ENCODE data around the gene RAB6D. TPM values are rescaled to one million over a fixed set of nuclear protein-coding genes. Genes with fewer than 3 reads are reported as not detected.
"Not testable (repeated sequence)": the region's sequence is repeated elsewhere in the genome, so short reads cannot be mapped to it uniquely, and the experiment has no call there.

Gene RAB6D
- total and polyA plus RNA-seq, 2 donors: 0.21 to 0.28 TPM

- H3K4me1 ChIP-seq (ENCODE audit: control insufficient read depth in 2 of 2, insufficient read depth in 2 of 2, low read length in 2 of 2): no peaks in the 10 kb centered on the region
- no peaks in the 10 kb centered on the region for H3K36me3 ChIP-seq (ENCODE audit: control insufficient read depth in 2 of 2, insufficient read depth in 2 of 2, low read length in 1 of 2)
- DNase-seq (ENCODE audit: low read depth in 6 of 9, low spot score in 9 of 9): no peak
- no peak overlapping the region for H3K4me3 ChIP-seq (ENCODE audit: low read length in 2 of 2)
- no peak overlapping the region for H3K27ac ChIP-seq (ENCODE audit: low read depth in 1 of 2, low read length in 1 of 2)
- H3K27me3 ChIP-seq (ENCODE audit: control insufficient read depth in 2 of 2, insufficient read depth in 1 of 2, low read length in 1 of 2): peaks cover 0 to 14% of the 10 kb centered on the region in 2 donors
- WGBS: 95% methylated on average over 6 of the region's 6 CpGs
- no peaks in the 10 kb centered on the region for H3K9me3 ChIP-seq (ENCODE audit: control insufficient read depth in 2 of 2, insufficient read depth in 1 of 2, low read length in 1 of 2)
Measured at GRCh38 chr2:131369954-131370353, 6.0 kb upstream of the RAB6D start.

- WGBS: 94% methylated on average over 8 of the region's 9 CpGs
- H3K27me3 ChIP-seq (ENCODE audit: control insufficient read depth in 2 of 2, insufficient read depth in 1 of 2, low read length in 1 of 2): peaks cover 5 to 26% of the 10 kb centered on the region in 2 donors
- not testable (repeated sequence) for H3K36me3 ChIP-seq (ENCODE audit: control insufficient read depth in 2 of 2, insufficient read depth in 2 of 2, low read length in 1 of 2); H3K27ac ChIP-seq (ENCODE audit: low read depth in 1 of 2, low read length in 1 of 2); H3K4me1 ChIP-seq (ENCODE audit: control insufficient read depth in 2 of 2, insufficient read depth in 2 of 2, low read length in 2 of 2); H3K4me3 ChIP-seq (ENCODE audit: low read length in 2 of 2); DNase-seq (ENCODE audit: low read depth in 6 of 9, low spot score in 9 of 9); H3K9me3 ChIP-seq (ENCODE audit: control insufficient read depth in 2 of 2, insufficient read depth in 1 of 2, low read length in 1 of 2)
Measured at GRCh38 chr2:131368493-131369066, 4.6 kb upstream of the RAB6D start.

GRCh38 chr2:131367352-131367751 lies 3.4 kb upstream of the RAB6D start:
- Histone ChIP-seq H3K9me3 (ENCODE audit: control insufficient read depth in 2 of 2, insufficient read depth in 1 of 2, low read length in 1 of 2) (no peaks in the 10 kb centered on the region), H3K27me3 (ENCODE audit: control insufficient read depth in 2 of 2, insufficient read depth in 1 of 2, low read length in 1 of 2) (peaks cover 5 to 30% of the 10 kb centered on the region in 2 donors), H3K27ac (ENCODE audit: low read depth in 1 of 2, low read length in 1 of 2) (no peak overlapping the region), H3K4me1 (ENCODE audit: control insufficient read depth in 2 of 2, insufficient read depth in 2 of 2, low read length in 2 of 2) (no peaks in the 10 kb centered on the region), H3K4me3 (ENCODE audit: low read length in 2 of 2) (no peak overlapping the region), H3K36me3 (ENCODE audit: control insufficient read depth in 2 of 2, insufficient read depth in 2 of 2, low read length in 1 of 2) (no peaks in the 10 kb centered on the region)
- DNase-seq (ENCODE audit: low read depth in 6 of 9, low spot score in 9 of 9): no peak
- WGBS: 95% methylated on average over 7 of the region's 7 CpGs

GRCh38 chr2:131366643-131367042 lies 2.7 kb upstream of the RAB6D start:
- H3K36me3 ChIP-seq (ENCODE audit: control insufficient read depth in 2 of 2, insufficient read depth in 2 of 2, low read length in 1 of 2): no peaks in the 10 kb centered on the region
- no peak overlapping the region for H3K27ac ChIP-seq (ENCODE audit: low read depth in 1 of 2, low read length in 1 of 2)
- no peaks in the 10 kb centered on the region for H3K9me3 ChIP-seq (ENCODE audit: control insufficient read depth in 2 of 2, insufficient read depth in 1 of 2, low read length in 1 of 2)
- 86% methylated on average over 6 of the region's 6 CpGs for WGBS
- DNase-seq (ENCODE audit: low read depth in 6 of 9, low spot score in 9 of 9): no peak
- no peaks in the 10 kb centered on the region for H3K4me1 ChIP-seq (ENCODE audit: control insufficient read depth in 2 of 2, insufficient read depth in 2 of 2, low read length in 2 of 2)
- peaks cover 5 to 30% of the 10 kb centered on the region in 2 donors for H3K27me3 ChIP-seq (ENCODE audit: control insufficient read depth in 2 of 2, insufficient read depth in 1 of 2, low read length in 1 of 2)
- no peak overlapping the region for H3K4me3 ChIP-seq (ENCODE audit: low read length in 2 of 2)

- Histone ChIP-seq H3K36me3 (ENCODE audit: control insufficient read depth in 2 of 2, insufficient read depth in 2 of 2, low read length in 1 of 2) (no peaks in the 10 kb centered on the region), H3K9me3 (ENCODE audit: control insufficient read depth in 2 of 2, insufficient read depth in 1 of 2, low read length in 1 of 2) (no peaks in the 10 kb centered on the region), H3K27me3 (ENCODE audit: control insufficient read depth in 2 of 2, insufficient read depth in 1 of 2, low read length in 1 of 2) (peaks cover 5 to 30% of the 10 kb centered on the region in 2 donors), H3K27ac (ENCODE audit: low read depth in 1 of 2, low read length in 1 of 2) (no peak overlapping the region), H3K4me1 (ENCODE audit: control insufficient read depth in 2 of 2, insufficient read depth in 2 of 2, low read length in 2 of 2) (no peaks in the 10 kb centered on the region), H3K4me3 (ENCODE audit: low read length in 2 of 2) (no peak overlapping the region)
- WGBS: 96% methylated on average over 6 of the region's 6 CpGs
- no peak for DNase-seq (ENCODE audit: low read depth in 6 of 9, low spot score in 9 of 9)
Measured at GRCh38 chr2:131365452-131365851, 1.5 kb upstream of the RAB6D start.

- not testable (repeated sequence) for DNase-seq (ENCODE audit: low read depth in 6 of 9, low spot score in 9 of 9); H3K4me3 ChIP-seq (ENCODE audit: low read length in 2 of 2); H3K27ac ChIP-seq (ENCODE audit: low read depth in 1 of 2, low read length in 1 of 2); H3K9me3 ChIP-seq (ENCODE audit: control insufficient read depth in 2 of 2, insufficient read depth in 1 of 2, low read length in 1 of 2); H3K36me3 ChIP-seq (ENCODE audit: control insufficient read depth in 2 of 2, insufficient read depth in 2 of 2, low read length in 1 of 2); H3K4me1 ChIP-seq (ENCODE audit: control insufficient read depth in 2 of 2, insufficient read depth in 2 of 2, low read length in 2 of 2)
- H3K27me3 ChIP-seq (ENCODE audit: control insufficient read depth in 2 of 2, insufficient read depth in 1 of 2, low read length in 1 of 2): peaks cover 5 to 33% of the 10 kb centered on the region in 2 donors
- 4% methylated on average over 3 of the region's 12 CpGs for WGBS
Measured at GRCh38 chr2:131363213-131363612, 755 bp downstream of the RAB6D start.

DNA sequence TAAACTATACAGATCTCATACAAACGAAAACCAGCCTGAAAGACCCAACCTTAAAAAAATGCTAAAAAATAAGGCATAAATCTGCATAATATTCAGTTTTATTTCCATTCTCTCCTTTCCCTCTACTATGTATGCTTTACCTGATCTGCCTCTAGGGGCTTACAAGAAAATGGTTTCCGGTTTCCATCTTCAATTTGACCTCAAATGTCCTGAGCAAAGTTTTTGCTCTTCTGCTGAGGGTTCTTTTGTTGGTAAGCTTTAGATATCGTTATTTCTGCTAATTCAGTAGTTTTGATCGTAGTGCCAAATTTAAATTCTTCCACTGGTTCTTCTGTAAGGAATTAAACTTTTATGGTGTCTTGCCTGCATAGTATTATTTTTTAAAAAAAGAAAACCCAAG lies 2.2 kb downstream of the RAB6D start:
- not testable (repeated sequence) for H3K27ac ChIP-seq (ENCODE audit: low read depth in 1 of 2, low read length in 1 of 2); H3K4me1 ChIP-seq (ENCODE audit: control insufficient read depth in 2 of 2, insufficient read depth in 2 of 2, low read length in 2 of 2); H3K4me3 ChIP-seq (ENCODE audit: low read length in 2 of 2); H3K36me3 ChIP-seq (ENCODE audit: control insufficient read depth in 2 of 2, insufficient read depth in 2 of 2, low read length in 1 of 2); H3K9me3 ChIP-seq (ENCODE audit: control insufficient read depth in 2 of 2, insufficient read depth in 1 of 2, low read length in 1 of 2); DNase-seq (ENCODE audit: low read depth in 6 of 9, low spot score in 9 of 9)
- peaks cover 5 to 30% of the 10 kb centered on the region in 2 donors for H3K27me3 ChIP-seq (ENCODE audit: control insufficient read depth in 2 of 2, insufficient read depth in 1 of 2, low read length in 1 of 2)
- WGBS: 67% methylated on average over 4 of the region's 4 CpGs

- DNase-seq (ENCODE audit: low read depth in 6 of 9, low spot score in 9 of 9); H3K4me3 ChIP-seq (ENCODE audit: low read length in 2 of 2); H3K9me3 ChIP-seq (ENCODE audit: control insufficient read depth in 2 of 2, insufficient read depth in 1 of 2, low read length in 1 of 2); H3K36me3 ChIP-seq (ENCODE audit: control insufficient read depth in 2 of 2, insufficient read depth in 2 of 2, low read length in 1 of 2); H3K27ac ChIP-seq (ENCODE audit: low read depth in 1 of 2, low read length in 1 of 2); H3K4me1 ChIP-seq (ENCODE audit: control insufficient read depth in 2 of 2, insufficient read depth in 2 of 2, low read length in 2 of 2): not testable (repeated sequence)
- peaks cover 0 to 15% of the 10 kb centered on the region in 2 donors for H3K27me3 ChIP-seq (ENCODE audit: control insufficient read depth in 2 of 2, insufficient read depth in 1 of 2, low read length in 1 of 2)
- WGBS: 10% methylated on average over 19 of the region's 46 CpGs
Measured at GRCh38 chr2:131353167-131353697, 10.7 kb downstream of the RAB6D start.

- no peak for DNase-seq (ENCODE audit: low read depth in 6 of 9, low spot score in 9 of 9)
- H3K4me1 ChIP-seq (ENCODE audit: control insufficient read depth in 2 of 2, insufficient read depth in 2 of 2, low read length in 2 of 2): no peaks in the 10 kb centered on the region
Measured at GRCh38 chr2:131349021-131349420, 14.9 kb downstream of the RAB6D start.

More at GRCh38 chr2:131349021-131349420, 14.9 kb downstream of the RAB6D start:
- WGBS: 91% methylated on average over 4 of the region's 4 CpGs
- no peaks in the 10 kb centered on the region for H3K36me3 ChIP-seq (ENCODE audit: control insufficient read depth in 2 of 2, insufficient read depth in 2 of 2, low read length in 1 of 2)
- no peaks in the 10 kb centered on the region for H3K9me3 ChIP-seq (ENCODE audit: control insufficient read depth in 2 of 2, insufficient read depth in 1 of 2, low read length in 1 of 2)
- H3K27ac ChIP-seq (ENCODE audit: low read depth in 1 of 2, low read length in 1 of 2): no peak overlapping the region
- H3K27me3 ChIP-seq (ENCODE audit: control insufficient read depth in 2 of 2, insufficient read depth in 1 of 2, low read length in 1 of 2): peaks cover 0 to 11% of the 10 kb centered on the region in 2 donors
- H3K4me3 ChIP-seq (ENCODE audit: low read length in 2 of 2): no peak overlapping the region

Data from thymus (tissue), 11 donors.